Measurements from ENCODE around the gene MAPK4. TPM values are rescaled to one million over a fixed set of nuclear protein-coding genes. Genes with fewer than 3 reads are reported as not detected.
"Not testable (repeated sequence)": the region's sequence is repeated elsewhere in the genome, so short reads cannot be mapped to it uniquely, and the experiment has no call there.

MAPK4 gene
- total and polyA plus RNA-seq, 7 donors: 0.60 to 16.1 (median 8.8) TPM; not detected in 1

DNA sequence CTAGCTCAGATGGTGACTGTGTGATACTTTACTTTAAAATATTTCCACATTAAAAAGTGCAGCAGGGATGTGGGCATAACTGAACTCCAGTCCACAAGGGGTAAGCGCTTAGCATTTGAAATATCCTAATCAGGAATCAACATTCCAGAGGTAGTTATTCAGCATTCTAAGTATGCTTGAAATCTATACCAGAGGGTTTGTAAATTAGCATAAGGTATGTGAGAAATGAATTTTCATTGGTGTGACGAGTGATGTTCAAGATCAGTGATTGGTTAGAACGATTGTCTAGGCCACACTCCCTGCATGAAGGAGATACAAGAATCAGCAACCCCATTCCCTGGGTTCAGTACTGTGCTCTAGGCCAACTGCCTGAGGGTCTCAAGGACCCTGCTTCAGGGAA is 42.6 kb downstream of the MAPK4 start:
- 88 to 91% methylated on average over 3 of the region's 3 CpGs for WGBS, 2 donors
- no peak overlapping the region for H3K27ac ChIP-seq
- no peaks in the 10 kb centered on the region for H3K36me3 ChIP-seq
- no peak for DNase-seq
- H3K4me3 ChIP-seq: no peak overlapping the region
- no peaks in the 10 kb centered on the region for H3K9me3 ChIP-seq
- TF ChIP-seq, protein P1, sequence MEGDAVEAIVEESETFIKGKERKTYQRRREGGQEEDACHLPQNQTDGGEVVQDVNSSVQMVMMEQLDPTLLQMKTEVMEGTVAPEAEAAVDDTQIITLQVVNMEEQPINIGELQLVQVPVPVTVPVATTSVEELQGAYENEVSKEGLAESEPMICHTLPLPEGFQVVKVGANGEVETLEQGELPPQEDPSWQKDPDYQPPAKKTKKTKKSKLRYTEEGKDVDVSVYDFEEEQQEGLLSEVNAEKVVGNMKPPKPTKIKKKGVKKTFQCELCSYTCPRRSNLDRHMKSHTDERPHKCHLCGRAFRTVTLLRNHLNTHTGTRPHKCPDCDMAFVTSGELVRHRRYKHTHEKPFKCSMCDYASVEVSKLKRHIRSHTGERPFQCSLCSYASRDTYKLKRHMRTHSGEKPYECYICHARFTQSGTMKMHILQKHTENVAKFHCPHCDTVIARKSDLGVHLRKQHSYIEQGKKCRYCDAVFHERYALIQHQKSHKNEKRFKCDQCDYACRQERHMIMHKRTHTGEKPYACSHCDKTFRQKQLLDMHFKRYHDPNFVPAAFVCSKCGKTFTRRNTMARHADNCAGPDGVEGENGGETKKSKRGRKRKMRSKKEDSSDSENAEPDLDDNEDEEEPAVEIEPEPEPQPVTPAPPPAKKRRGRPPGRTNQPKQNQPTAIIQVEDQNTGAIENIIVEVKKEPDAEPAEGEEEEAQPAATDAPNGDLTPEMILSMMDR (IDR thresholded peaks at IDR 0.05): no peak
- no peak for TF ChIP-seq POLR2AphosphoS5 (IDR thresholded peaks at IDR 0.05)
- no peak for TF ChIP-seq POLR2A (IDR thresholded peaks at IDR 0.05)
- no peak for TF ChIP-seq EP300 (IDR thresholded peaks at IDR 0.05)
- intact Hi-C loops (cut with DNase I): no loop called here
- no peaks in the 10 kb centered on the region for H3K27me3 ChIP-seq
- peaks cover 0 to 3% (median 0%) of the 10 kb centered on the region in 4 donors for H3K4me1 ChIP-seq

DNA sequence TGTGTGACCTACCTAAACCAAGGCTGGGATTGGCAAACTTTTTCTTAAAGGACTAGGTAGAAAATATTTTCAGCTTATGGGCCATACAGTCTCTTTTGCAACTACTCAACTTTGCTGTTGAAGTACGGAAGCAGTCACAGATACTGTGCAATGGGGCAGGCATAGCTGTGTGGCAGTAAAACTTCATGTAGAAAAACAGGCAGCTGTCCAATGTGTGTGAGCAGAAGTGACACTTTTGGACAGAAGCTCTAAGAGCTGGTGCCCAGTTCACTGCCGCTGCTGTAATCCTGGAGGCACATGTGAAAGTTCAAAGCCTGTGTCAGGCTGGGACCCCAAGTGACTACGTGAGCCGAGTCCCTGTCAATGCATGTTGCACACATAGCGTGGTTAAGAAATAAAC is 46.7 kb downstream of the MAPK4 start:
- intact Hi-C loops (cut with DNase I): no loop called here
- TF ChIP-seq POLR2AphosphoS5 (IDR thresholded peaks at IDR 0.05): no peak
- TF ChIP-seq POLR2A (IDR thresholded peaks at IDR 0.05): no peak
- TF ChIP-seq, protein P1 (IDR thresholded peaks at IDR 0.05): no peak
- TF ChIP-seq EP300 (IDR thresholded peaks at IDR 0.05): no peak

DNA sequence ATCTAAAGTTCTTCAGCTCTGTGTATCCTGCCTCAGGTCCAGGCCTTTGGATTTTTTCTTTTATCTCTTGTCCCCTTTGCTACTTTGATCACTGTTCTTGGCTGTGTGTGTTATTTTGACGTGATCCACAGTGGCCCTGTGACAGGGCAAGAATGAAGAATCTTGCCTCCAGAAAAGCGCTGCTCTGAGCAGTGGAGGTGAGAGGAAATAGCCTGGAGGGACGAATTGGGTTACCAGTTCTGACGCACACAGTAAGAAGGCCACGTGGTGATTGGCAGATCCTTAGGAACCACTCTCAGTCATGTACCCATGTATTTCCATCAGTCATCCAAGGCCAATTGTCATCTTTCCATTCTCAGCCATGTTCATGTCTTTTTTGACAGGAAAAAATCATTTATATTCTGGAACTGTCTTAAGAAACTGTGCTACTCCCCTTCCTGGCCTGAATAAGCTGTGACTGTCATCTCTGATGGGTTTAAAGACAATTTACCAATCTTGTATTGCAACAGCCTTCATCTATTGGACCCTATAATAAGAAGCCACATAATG is 47.6 kb downstream of the MAPK4 start:
- intact Hi-C loops (cut with DNase I): no loop called here

More for the DNA sequence above, 46.7 kb downstream of the MAPK4 start:
- Histone ChIP-seq H3K4me3 (no peak overlapping the region), H3K9me3 (no peaks in the 10 kb centered on the region), H3K27ac (no peak overlapping the region), H3K4me1 (peaks cover 0 to 3% (median 0%) of the 10 kb centered on the region in 4 donors), H3K27me3 (no peaks in the 10 kb centered on the region), H3K36me3 (no peaks in the 10 kb centered on the region)
- WGBS, 2 donors: 89 to 90% methylated on average over 5 of the region's 5 CpGs
- DNase-seq: no peak

DNA sequence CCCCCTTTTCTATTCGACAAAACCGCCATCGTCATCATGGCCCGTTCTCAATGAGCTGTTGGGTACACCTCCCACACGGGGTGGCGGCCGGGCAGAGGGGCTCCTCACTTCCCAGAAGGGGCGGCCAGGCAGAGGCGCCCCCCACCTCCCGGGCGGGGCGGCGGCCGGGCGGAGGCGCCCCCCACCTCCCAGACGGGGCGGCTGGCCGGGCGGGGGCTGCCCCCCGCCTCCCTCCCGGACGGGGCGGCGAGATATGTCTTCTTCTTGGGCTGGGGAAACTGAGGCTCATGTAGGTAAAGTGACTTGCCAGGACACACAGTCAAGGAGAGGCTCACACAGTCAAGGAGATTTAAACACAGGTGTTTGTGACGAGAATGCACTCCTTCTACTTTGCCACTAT is 49.3 kb downstream of the MAPK4 start:
- WGBS, 2 donors: 93% methylated on average over 26 of the region's 26 CpGs
- H3K36me3 ChIP-seq; H3K4me1 ChIP-seq; DNase-seq; H3K4me3 ChIP-seq; H3K27me3 ChIP-seq; H3K27ac ChIP-seq; H3K9me3 ChIP-seq; intact Hi-C loops (cut with DNase I): not testable (repeated sequence)

More for the DNA sequence above, 47.6 kb downstream of the MAPK4 start:
- TF ChIP-seq EP300 (IDR thresholded peaks at IDR 0.05): no peak
- Histone ChIP-seq H3K36me3 (no peaks in the 10 kb centered on the region), H3K27me3 (no peaks in the 10 kb centered on the region), H3K27ac (no peak overlapping the region), H3K4me1 (no peaks in the 10 kb centered on the region), H3K9me3 (no peaks in the 10 kb centered on the region), H3K4me3 (no peak overlapping the region)
- no peak for DNase-seq
- WGBS, 2 donors: 81 to 87% methylated on average over 5 of the region's 5 CpGs

DNA sequence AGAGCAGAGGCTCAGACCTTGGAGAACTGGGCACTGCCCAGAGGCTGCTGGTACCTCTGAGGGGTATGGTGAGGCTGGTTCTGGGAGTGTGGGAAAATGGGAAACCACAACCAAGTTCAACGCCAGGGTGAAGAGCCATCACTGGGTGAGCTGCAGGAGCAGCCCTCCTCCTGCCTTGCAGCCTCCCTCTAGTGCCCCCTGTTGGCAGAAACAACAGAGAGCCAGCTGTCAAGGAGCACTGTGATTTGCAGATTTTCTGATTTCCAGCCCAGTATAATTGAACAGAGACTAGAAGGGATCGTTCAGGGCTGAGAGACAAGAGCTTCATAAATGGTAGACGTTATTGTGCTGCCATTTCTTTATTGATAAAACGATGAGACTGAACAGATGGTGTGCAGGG is 50.5 kb downstream of the MAPK4 start:
- Histone ChIP-seq H3K36me3 (no peaks in the 10 kb centered on the region), H3K27ac (no peak overlapping the region), H3K27me3 (no peaks in the 10 kb centered on the region), H3K4me1 (no peaks in the 10 kb centered on the region), H3K9me3 (peaks cover 0 to 6% (median 3%) of the 10 kb centered on the region in 4 donors), H3K4me3 (no peak overlapping the region)
- no peak for DNase-seq
- WGBS, 2 donors: 89% methylated on average over 4 of the region's 4 CpGs
- TF ChIP-seq POLR2AphosphoS5 (IDR thresholded peaks at IDR 0.05): no peak
- no peak for TF ChIP-seq EP300 (IDR thresholded peaks at IDR 0.05)
- intact Hi-C loops (cut with DNase I): no loop called here

DNA sequence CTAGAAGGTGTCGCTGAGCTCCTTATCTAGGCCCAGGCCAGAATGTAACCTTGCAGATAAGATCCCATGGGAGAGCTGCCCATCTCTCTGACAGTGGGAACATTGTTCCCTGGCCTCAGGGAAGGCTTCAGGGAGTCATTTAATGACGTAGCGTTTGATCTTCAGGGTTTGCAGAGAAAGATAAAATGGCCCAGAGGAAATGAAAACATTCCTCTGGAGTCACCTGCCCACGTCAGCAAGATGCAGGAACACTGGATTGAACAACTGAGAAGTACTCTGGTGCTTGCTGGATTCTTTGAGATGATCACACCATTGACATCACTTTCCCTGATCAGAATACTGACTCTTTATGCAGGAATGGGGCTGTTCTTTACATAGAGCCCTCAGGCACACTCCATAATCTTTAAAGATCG is 51.6 kb downstream of the MAPK4 start:
- no peak overlapping the region for H3K4me3 ChIP-seq
- WGBS, 2 donors: 62 to 70% methylated on average over 5 of the region's 5 CpGs
- TF ChIP-seq, protein P1 (IDR thresholded peaks at IDR 0.05): no peak
- no peak for TF ChIP-seq POLR2A (IDR thresholded peaks at IDR 0.05)
- no peak for TF ChIP-seq EP300 (IDR thresholded peaks at IDR 0.05)
- no peak for TF ChIP-seq POLR2AphosphoS5 (IDR thresholded peaks at IDR 0.05)
- H3K36me3 ChIP-seq: no peaks in the 10 kb centered on the region
- no peaks in the 10 kb centered on the region for H3K27me3 ChIP-seq
- H3K27ac ChIP-seq: no peak overlapping the region
- H3K4me1 ChIP-seq: no peaks in the 10 kb centered on the region
- intact Hi-C loops (cut with DNase I): no loop called here
- DNase-seq: no peak
- peaks cover 0 to 6% (median 3%) of the 10 kb centered on the region in 4 donors for H3K9me3 ChIP-seq

Measured in sigmoid colon (tissue), 7 donors.